HG03175 (cell line): ENCODE measurements around the gene LRP3.
"Not testable (repeated sequence)": the region's sequence is repeated elsewhere in the genome, so short reads cannot be mapped to it uniquely, and the experiment has no call there.

Source experiments
- ATAC-seq: cut with Tn5 transposase; IDR thresholded peaks from one replicate; pipeline ENCODE4 v1.9.1; 2021; ENCODE audit warnings: mild to moderate bottlenecking, moderate library complexity; ENCODE audit not compliant: unreplicated experiment

Gene LRP3

DNA sequence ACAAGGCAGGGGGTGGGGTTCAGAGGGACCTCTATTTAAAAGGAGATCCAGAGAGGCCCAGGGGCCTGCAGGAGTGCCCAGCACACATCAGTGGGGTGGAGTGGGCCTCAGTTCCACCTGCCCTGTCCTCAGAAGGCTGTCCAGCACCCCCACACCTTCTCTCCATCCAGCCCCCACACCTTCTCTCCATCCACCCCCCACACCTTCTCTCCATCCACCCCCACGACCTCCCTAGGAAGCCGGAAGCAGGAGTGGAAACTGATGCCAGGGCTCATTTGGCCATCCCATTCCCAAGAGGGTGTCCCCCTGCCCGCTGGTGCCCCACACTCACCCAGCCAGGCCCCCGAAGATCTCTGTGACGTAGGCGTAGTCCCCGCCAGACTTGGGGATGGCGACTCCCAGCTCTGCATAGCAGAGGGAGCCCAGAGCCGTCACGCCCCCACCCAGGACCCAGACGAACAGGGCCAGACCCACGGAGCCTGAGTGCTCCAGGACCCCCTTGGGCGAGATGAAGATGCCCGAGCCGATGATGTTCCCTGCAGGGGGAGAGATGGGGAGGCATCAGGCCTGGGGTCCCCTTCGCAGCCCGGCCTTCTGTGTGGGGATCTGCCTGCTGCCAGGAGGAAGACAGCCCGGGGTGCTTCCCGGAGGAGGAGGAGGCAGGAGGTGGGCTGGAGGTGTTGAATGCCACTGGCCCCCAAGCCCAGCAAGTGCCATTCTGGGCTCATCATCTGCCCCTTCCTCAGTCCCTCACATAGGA is 21.5 kb downstream of the LRP3 start:
- no peak for ATAC-seq

DNA sequence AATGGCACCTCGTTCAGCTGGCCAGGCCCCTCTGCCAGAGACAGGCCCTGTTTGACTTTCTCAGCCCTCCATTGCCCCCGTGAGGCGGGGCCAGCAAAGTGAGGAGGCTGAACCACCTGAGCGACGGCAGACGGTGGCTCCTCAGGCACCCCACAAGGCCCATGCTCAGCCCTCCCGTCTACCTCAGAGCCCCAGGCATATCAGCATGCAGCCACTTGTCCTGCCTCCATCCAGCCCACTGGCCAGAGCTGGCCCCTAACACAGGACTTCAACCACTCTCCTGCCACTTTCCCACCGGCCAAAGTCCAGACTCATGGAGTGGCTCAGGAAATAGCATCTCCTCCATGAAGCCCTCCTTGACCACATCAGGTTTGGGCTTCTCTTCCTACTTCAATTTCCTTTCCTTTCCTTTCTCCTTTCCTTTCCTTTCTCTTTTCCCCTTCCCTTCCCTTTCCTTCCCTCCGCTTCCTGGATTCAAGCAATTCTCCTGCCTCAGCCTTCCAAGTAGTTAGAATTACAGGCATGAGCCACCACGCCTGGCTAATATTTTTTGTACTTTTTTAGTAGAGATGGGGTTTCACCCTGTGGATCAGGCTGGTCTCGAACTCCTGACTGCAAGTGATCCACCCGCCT is 22.2 kb downstream of the LRP3 start:
- ATAC-seq, result no peak

DNA sequence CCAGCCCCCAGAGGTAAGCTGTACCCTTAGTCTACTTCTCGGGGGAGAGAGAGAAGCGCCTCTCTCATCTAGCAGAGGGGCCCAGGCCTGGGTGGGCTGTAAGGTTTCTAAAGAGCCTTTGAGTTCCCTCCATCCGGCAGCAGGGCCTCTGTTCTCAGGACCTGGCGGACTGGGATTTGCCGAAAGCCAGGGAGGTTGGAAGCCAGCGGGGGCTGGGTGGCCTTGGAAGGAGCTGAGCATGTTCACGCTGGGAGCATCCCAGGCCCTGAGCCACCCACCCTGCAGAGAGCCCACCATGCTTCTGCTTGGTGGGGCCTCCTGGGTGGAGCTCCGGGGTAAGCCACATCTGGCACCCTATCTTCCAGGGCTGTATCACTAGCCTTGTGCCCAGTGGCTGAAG is 23.8 kb downstream of the LRP3 start:
- ATAC-seq, result no peak

DNA sequence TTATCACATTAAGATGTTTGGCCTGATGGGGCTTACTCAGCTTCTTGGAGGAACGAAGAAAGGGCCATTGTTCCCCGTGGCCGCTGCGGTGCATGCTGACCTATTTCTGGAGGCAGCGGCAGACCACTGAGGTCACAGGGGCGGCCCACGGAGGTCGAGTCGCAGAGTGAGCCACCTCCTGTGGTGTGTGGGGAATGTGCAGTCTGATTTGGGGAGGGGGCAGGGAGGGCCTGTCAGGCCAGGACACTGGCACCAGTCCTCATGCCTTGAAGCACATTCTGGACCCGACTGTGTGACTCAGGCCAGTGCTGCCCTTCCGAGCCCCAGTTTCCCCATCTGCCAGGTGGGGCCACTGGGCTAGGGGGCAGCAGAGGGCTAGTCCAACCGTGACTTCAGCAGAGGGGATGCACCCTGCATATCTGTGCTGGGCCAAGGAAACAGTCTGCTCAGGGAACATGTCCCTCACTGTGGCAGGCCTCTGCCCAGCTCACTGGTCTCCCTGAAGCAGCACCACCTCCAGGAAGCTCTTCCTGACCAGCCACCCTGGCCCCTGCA is 25.2 kb downstream of the LRP3 start:
- no peak for ATAC-seq

DNA sequence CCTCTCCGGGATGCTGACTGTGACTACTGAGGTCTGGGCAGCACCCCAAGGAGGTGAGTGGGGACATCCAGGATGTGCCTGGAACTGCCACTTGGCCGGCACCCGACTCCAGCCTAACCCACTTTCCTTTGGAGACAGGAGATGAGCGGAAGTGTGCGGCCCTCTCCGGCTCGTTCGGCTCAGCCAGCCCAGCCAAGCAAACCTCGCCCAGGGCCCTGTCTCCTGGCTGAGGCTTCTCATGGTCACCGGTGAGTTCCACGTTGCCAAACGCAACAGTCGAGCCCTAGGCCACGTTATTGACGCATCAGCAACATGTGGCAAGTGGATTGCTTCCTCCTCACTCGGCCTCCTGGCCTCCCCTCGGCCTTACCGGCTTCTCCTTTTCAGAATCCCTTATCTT is 26.0 kb downstream of the LRP3 start:
- no peak for ATAC-seq

DNA sequence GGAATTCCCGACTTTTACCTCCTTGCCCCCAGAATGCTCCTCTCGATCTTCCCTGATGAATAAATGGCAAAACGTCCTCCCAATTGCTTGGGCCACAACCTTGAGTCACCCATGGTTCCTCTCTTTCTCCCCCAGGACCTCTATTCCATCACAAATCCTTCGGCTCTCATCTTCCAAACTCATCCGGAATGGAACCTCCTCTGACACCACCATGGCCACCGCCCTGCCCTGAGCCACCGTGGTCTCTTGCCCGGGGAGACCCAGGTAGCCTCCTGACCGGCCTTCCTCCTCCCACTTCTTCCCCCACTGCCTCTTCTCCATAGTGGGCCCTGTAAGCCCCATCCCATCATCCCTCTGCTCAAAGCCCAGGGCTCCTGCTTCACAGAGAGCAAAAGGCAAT is 26.6 kb downstream of the LRP3 start:
- no peak for ATAC-seq

DNA sequence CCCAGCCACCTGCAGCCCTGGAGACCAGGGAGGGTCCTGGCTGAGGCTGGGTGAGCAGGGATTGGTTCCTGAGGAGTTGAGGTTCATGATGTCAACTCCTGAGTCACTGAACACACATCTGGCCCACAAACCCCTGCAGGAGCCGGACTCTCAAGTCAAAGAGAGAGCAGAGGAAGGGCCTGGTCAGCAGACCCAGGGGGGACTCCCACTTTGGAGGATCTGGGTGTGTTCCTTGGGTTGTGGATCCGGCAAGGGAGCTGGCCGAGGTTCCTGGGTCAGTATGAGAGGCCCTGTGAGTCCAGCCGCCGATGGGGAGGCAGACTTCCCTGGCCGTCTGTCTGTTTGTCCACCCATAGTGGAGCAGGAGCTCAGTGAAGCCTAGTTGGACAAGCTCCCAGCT is 27.5 kb downstream of the LRP3 start:
- ATAC-seq, result no peak

DNA sequence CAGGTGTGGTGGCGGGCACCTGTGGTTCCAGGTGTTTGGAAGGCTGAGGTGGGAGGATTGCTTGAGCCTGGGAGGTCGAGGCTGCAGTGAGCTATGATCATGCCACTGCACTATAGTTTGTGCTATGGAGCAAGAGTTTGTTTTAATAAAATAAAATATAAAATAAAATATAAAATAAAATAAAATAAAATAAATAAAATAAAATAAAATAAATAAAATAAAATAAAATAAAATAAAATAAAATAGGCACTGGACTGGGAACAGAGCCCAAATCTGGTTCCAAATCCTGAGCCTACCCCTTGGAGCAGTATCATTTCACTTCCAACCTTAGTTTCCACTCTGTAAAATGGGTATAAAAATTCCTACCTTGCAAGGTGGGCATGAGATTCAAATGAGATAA is 28.1 kb downstream of the LRP3 start:
- ATAC-seq, result not testable (repeated sequence)

DNA sequence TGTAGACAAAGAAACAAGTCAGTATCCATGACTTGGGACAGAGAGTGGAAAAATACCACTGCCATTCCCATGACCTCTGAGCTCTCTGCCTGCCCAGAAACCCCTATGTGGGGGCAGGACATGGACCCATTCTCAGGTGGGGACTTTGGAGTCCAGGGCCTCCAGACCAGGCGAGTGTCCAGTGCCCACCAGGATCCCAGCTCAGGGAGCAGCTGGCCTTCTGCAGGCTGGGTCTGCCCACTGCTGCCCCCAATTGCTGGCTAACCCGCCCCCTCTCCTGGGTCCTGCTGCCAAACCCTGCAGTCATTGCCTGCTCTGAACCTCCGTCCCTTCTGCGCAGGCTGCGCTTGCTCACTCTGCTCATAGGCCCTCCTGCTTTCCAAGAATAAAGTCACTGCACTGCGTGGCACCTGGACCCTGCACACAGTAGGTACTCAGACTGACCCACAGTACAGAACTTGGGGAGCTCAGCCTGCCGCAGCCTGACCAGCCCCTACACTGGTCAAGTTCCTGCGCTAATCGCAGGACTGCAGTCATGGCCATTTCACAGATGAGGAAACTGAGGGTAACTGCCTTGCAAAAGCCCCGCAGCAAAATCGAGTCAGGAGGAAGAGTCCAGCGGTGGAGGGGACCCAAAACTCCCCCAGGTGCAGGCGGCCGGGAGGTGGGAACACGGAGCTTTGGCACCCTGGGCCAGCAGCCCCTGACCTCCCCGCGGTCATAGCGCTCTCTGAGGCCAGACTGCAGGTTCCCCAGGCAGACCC is 30.7 kb downstream of the LRP3 start:
- ATAC-seq, result no peak

DNA sequence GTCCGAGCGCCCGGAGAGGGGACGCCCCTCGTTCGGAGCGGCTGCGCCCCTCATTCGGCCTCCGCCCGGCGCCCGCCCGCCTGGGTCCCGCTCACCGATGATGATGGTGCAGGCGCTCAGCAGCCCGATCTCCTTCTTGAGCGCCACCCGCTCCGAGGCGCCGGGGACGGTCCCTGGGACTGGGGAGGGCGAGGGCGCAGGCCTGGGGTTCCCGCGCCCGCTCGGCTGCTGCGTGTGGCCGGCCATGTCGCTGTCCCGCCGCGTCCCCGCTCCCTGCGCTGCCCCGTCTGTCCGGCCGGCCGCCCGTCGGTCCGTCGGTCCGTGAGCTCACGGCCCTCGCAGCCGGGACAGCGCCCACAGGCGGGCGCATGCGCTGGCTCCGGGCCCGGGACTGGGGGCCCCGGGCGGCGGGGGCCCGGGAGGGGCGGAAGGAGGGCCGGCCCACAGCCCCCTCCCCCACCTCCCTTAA is 31.4 kb downstream of the LRP3 start, which contains the start of gene SLC7A10:
SLC7A10 (minus strand) TSS at position 393 of the 469 bp plus-strand sequence; CDS start at position 246, 147 bp downstream.
- no peak for ATAC-seq

DNA sequence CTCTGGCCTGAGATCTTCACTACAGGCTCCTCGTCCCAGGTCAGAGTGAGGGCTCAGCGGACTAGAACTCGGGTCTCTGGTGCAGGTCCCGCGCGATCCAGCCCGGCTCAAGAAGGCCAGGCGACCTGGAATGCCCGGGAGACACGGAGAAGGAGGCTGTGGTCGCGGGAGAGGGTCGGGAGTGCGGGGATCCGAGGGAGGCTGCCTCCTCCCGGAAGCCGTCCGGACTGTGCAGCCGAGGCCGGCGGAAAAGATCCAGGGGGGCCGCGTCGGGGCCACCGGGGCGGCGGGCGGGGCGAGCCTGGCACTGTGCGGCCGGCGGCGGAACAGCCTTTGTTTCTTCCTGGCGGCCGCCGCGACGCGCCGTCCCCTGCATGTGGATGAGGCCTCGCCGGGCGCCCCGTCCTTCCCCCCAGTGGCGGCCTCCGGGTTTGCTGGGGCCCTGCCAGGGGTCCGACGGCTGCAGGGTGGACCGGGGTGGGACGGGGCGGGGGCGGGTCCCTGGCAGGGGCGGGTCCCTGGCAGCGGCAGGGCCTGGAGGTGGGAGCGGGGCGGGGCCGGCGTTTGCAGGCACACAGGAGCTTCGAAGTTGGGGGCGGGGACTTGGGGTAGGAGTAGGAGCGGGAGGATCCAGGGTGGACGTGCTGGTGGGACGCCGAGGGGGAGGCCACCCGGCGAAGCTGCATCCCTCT is 32.6 kb downstream of the LRP3 start:
- ATAC-seq, result no peak

DNA sequence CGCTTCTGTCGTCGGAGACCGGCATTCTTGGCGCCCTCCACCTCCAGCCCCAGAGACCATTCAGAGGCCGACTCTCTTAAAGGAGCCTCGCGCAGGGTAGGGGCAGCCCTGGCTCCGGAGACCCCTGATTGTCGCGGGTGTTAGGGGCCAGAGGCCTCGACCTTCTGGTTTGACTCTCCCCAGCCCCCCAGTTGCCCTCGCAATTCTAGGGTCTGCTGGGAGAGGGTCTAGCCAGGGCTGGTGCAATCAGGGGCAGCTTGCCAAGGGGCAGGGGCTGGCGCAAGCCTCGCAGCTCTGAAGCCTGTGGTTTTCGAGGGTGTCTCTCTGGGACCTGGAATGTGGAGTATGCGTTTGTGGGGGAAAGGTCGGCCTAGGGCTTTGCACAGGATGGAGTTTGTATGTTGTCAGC is 33.1 kb downstream of the LRP3 start:
- no peak for ATAC-seq

DNA sequence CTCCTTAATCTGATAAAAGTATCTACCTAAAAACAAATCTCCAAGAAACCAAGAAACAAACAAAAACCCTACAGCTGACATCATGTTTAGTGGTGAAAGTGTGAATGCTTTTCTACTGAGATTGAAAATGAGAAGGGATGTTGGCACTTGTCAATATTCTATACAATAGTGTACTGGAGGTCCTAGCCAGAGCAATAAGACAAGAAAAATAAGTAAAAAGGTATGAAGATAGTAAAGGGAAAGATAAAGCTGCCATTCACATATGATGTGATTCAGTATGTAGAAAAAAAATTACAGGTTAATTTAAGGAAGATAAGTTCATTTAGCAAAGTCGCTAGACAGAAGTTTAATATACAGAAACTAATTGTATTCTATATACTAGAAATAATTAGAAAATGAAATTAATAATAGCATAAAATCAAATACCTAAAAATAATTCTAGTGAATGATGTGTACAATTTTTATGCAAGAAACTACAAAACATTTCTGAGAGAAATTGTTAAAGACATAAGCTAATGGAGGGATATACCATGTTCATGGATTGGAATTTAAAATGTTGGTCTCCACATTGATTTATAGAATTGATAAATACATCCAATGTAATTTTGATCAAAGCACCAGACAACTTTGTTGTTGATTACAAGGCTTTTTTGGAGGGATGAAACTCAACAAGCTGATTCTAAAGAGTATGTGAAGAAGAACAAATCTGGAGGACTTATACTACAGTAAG is 33.9 kb downstream of the LRP3 start:
- ATAC-seq, result no peak

DNA sequence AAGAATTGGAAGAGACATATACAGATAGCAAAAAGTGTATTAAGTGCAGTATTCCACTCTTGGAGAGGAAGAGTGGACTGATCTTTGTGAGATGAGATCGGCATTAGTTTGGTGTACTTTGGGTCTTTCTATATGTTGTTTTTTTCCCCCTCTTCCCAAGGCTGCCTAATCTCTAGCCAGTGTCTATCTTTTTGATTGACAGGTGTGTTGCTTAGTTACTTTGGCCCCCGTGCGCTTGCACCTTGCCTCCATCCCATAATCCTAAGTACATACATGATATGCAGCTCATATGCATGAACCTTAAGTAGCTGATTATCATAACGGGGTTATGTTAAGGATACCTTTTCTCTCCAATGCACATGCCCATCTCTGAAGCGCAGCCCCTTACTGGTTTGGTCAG is 35.8 kb downstream of the LRP3 start:
- no peak for ATAC-seq

DNA sequence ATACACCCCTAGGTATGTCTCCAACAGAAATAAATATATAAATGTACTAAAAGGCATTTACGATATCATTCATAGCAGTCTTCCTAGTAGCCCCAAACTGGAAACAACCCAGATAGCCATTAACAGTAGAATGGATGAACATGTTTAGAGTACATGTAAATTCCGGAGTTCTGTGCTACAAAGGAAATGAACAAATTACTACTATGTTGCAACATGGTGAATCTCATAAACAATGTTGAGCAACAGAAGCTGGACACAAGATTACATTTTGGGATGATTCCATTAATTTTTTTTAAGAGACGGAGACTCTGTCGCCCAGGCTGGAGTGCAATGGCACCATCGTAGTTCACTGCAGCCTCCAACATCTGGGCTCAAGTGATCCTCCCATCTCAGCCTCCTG is 37.4 kb downstream of the LRP3 start:
- ATAC-seq, result no peak

DNA sequence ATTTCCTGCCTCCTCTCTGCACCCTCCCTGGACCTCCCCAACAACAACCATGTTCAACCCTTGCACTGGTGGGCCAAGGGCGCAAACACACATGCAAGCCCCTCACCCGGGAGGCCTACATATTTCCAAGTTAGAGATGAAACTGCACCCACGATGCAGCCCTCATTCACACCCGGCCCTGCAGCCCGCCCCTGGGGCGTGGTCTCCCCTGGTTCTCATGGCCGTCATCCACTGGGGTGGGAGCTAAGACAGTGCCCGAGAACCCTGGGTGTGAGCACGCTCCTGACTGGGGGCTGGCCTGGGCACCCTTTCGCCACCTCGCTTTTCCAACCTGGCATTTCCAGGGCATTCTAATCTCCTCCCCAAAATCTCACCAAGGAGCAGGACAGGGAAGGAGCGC is 38.5 kb downstream of the LRP3 start:
- ATAC-seq, result no peak

DNA sequence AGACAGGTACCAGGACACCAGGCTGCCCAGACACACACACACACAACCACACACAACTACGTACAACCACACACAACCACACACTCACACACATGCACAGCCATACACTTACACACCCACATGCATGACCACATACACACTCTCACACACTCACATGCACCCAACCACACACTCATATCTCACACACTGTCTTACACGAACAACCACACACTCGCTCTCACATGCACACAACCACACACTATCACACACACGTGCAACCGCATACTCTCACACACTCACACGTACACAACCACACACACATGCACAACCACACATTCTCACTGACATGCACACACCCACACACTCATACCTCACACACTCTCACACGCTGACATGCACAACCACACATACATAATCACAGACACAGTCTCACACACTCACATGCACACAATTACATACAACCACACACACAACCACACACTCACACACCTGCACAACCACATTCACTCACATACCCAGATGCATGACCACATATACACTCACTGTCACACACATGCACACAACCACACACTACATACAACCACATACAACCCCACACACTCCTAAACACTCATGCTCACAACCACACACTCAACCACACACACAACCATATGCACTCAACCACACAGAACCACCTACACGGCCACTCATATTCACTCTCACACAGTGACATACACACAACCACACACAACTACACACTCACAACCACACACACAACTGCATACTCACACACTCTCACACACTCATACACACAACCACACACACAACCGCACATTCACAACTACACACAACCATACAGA is 39.1 kb downstream of the LRP3 start:
- ATAC-seq, result no peak

DNA sequence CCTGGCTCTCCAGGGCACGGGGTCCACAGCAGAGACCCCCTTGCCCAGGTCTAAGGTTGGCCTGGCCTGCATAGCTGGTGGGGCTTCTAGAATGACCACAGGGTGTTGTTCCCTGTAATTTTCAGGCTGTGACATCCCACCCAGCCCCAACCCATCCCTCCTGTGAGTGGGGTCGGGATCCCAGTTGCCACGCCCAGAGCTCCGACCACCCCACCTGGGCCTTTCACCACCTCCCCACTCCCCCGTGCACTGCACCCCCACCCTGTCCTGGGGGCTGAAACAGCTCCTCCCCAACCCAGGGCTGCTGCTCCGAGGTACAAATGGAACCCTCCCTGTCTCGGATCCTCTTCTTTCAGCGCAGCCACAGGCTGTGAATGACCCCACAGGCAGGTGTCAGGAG is 40.0 kb downstream of the LRP3 start:
- ATAC-seq, result no peak

DNA sequence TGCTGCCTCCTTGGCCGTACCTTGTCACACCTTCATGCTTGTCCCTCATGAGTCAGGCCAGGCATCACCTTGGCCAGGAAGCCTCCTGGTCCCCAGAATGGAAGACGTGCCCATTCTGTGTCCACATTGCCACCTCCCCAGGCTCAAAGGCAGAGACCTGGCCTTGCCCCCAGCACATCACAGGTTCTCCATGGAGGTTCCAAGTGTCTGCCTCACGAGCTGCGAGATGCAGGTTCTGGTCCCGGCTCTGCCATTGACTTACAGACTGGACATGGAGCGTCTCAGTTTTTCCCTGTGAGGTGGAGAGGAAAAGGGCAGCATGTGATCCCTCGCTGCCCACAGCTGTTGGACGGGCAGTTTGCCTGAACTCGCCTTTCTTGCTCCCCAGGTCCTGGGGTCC is 40.6 kb downstream of the LRP3 start:
- no peak for ATAC-seq
